Measurements from ENCODE around the gene TMEM50A.
A peak's percentile ranks its signal among the peaks of the same experiment; 100 is the strongest.
"Not testable (repeated sequence)": the region's sequence is repeated elsewhere in the genome, so short reads cannot be mapped to it uniquely, and the experiment has no call there.

Gene TMEM50A

DNA sequence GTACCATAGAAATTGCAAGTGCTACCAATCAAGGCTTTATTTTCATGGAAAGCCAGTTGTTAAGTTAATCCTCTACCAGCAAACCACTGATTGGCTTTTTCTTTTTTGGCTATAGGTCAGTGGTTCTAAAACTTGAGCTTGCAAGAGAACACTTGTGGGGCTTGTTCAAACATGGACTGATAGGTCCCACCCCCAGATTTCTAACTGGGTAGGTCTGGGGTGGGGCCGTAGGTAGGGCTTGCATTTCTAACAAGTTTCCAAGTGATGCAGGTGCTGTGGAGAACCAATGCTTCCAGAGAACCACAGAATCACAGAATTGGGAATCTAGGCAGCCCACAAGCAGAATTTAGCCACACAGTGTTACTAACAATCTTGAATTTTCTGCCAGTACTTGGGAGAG, 45.7 kb downstream of the TMEM50A start:
- DNase-seq, result not testable (repeated sequence)

DNA sequence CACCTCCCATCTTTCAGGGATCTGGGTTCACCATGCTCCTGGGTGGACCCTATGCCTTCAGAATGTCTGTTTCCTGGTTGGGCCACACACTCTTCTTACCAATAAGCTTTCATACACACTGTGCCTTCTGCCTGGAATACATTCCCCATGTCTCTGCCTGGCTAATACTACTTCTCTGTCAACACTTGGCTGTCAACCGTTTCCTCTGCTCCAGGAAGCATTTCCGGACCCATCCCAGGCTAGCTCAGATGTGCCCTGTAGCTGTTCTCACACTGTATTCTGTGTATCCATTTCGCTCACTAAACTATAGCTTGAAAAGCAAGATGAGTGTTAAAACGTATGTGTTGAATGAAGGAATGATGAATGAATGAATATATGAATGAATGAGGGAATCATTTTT, 49.0 kb downstream of the TMEM50A start:
- not testable (repeated sequence) for DNase-seq

DNA sequence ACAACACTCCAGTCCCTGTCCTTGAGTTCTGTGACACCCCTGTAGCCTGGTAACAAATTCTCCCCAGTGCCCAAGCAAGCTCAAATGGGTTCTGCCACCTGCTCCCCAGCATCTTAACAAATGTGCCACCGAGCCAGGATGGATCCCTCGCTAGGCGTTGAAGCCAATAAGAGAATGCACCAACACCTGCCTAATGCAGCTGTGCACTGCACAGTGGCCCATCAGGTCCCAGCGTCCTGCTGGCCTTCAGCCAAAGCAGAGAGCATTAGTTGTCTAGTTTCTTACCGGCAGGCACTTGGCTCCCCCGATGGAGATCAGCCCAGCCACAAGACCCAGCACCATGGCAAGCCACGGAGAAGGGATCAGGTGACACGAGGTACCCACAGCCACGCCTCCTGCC, 50.6 kb downstream of the TMEM50A start:
- DNase-seq, result not testable (repeated sequence)

DNA sequence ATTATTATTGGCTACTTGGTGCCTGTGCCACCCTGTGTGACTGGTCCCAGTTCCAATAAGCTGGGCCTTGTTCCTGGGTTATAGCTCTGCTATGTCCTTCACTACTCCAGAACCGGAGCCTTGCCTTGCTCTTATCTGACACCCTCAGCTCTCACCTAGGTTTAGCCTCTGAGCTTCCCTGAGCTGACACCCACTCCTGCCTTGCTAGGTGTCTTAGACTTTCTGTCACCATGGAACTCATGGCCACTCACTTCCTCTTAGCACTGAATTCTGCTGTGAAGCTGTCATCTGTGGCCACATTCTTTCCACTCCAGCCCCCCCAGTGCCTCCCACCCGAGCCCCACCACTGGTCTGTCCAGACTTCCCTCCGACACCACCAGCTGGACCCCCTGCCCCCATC, 51.6 kb downstream of the TMEM50A start:
- not testable (repeated sequence) for DNase-seq

DNA sequence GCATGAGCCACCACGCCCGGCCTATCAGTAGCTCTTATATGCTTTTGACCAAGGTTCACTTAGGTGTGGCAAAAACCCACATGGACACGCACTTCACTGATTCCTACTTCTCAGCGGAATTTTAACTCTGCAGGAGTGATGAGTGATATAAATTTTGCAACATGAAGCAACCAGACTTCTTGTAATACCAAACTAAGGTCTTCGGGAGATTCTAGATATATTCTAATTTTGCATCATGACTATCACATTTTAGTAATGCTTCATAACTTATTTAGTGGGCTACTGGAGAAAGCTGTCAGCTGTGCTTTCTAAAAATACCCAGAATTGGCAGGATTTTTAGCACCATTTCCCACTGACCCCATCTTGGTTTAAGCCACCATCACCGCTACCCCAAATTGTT, 54.7 kb downstream of the TMEM50A start:
- no peak for DNase-seq

DNA sequence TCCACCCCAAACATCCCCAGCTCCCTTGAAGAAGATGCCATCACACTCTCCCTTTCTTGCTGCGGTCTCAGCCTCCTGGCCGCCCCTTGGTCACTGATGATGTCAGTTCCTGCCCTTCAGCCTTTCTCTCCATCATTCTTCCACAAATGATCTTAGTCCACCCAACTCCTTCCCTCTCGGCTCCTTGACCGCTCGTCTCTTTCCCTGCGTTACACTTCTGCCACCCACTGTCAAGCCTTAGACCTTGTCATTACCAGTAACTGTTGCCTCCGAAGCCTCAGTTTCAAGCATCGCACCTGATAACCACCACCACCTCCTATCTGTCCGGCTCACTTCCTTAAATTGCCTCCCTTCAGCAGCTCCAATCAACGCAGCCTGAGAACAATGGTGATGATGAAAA, 59.4 kb downstream of the TMEM50A start:
- not testable (repeated sequence) for DNase-seq

DNA sequence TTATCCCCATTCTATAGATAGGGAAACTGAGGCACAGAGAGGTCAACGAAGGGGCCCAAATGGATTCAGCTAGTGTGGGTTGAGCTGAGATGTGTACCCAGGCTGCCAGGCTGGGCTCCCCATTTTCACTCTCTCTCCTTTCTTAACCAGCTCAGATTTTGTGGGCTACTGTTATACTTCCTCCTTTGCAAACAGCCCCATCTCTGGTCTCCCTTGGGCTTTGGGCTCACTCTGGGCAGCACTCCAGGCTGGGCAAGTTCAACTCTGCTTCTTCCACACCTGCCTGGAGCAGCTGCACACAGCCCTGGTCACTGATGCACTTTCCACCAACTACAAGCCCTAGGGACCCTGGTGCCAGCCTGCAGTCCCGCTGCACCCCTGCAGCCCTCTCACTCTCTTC, 59.9 kb downstream of the TMEM50A start:
- not testable (repeated sequence) for DNase-seq

DNA sequence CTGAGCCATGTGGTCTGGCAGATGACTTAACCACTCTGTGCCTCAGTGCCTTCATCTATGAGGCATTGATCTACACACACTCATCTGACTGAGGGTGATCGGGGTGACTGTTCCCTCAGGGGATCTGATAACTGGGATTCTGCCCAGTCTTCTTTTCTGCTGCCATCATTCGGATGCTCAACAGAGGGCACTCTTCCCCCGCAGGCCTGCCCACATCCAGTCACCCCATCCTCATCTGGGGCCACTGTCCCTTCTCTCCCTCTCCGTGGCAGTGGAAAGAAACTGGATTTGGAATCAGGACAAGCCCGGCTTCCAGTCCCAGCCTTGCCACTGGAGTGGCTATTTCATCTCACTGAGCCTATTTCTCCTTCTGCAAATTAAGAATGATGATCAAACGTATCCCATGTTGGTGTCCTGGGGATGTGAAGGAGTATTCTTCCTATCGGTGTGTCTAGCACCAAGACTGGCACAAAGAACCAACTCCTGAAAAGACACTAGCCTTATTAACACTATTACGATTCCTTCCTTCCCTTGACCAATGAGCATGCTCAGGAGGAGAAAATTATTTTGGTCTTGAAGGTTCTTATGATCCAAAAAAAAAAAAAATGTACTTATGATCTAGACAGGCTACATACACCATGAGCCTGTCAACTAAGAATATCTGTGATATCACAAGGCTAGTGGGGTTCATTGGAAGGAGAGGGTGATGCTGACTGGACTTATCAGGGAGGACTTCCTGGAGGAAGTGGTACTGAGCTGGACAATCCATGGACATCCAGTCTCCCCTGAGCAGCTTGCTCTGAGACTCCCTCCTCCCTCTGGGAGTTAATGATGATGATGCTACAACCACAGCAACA, 65.0 kb downstream of the TMEM50A start:
- DNase-seq, result peak in 17 of 51 donors; percentile 0 to 34 (median 7)

DNA sequence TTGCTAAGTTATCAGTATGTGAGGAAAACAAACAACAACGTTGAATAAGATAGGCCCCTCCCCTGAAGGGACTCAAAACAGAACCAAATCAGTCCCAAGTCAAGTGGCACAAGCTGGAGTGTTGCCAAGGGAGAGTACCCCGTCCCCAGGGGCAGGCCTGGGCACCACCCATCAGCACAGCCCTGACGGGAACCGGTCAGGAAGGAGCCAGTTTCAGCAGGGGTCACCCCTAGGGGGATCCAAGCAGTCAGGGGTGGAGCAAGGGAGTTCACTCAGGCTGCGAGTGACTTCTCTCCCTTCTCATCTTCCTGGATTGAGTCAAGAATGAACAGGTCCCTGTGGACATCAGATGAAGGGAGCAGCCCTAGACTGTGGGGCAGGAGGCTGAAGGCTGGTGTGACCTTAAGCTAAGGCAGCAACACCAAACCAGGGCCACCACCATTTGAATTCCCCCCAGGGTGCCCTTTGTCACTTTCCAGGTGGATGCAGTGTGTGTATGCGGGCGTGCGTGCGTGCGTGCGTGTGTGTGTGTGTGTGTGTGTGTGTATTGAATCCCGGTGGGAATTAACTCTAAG, 67.7 kb downstream of the TMEM50A start:
- not testable (repeated sequence) for DNase-seq

DNA sequence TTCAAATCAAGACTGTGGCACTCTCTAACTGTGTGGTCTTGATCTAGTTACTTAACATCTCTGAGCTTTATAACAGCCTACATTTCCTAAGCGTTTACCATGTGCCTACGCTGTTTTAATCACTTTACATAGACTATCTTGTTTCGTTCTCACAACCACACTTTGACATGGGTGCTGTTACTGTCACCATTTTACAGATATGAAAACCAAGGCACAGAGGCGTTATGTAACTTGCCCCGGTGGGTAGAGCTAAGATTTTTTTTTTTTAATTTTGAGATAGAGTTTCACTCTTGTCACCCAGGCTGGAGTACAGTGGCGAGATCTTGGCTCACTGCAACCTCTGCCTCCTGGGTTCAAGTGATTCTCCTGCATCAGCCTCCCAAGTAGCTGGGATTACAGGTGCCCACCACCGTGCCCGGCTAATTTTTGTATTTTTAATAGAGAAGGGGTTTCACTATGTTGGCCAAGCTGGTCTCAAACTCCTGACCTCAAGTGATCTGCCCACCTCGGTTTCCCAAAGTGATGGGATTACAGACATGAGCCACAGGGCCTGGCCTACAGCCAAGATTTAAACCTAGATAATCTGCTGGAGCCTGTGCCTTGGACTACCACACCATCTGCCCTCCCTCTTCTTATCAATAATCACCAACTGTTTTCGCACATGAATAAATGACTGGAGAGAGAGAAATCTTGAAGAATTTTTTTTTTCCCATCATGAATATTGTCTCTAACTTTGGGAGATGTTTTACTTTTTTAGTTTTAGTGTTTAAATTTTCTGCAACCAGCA, 71.7 kb downstream of the TMEM50A start:
- DNase-seq, result not testable (repeated sequence)

All from hypothalamus (tissue), 51 donors.